Erythroblast (primary cell): Measurements from ENCODE around the gene PDE1C.

ENCODE experiments used
- DNase-seq, 2 experiments: peaks; one replicate each; lab custom pipeline; 2025; lab: John Stamatoyannopoulos, UW
- GATA1 ChIP-seq: IDR thresholded peaks from 2 replicates; pipeline ENCODE4 v1.6.1; 2011; ENCODE audit warnings: low read depth, mild to moderate bottlenecking, control low read depth, low read length, moderate library complexity
- POLR2A ChIP-seq: IDR thresholded peaks from 2 replicates; pipeline ENCODE4 v1.6.1; 2011; ENCODE audit warnings: mild to moderate bottlenecking, low read length

Gene PDE1C

GRCh38 chr7:31918706-31919393 lies 151.4 kb downstream of the PDE1C start:
- TF ChIP-seq GATA1 = no peak
- no peak for TF ChIP-seq POLR2A
- no peak for DNase-seq

- no peak for DNase-seq
- no peak for TF ChIP-seq POLR2A
- no peak for TF ChIP-seq GATA1
Observed at GRCh38 chr7:31917256-31917655, 153.0 kb downstream of the PDE1C start.

GRCh38 chr7:31910191-31910590 lies 160.0 kb downstream of the PDE1C start:
- no peak for DNase-seq
- no peak for TF ChIP-seq POLR2A
- no peak for TF ChIP-seq GATA1

- TF ChIP-seq GATA1 (no peak), POLR2A (no peak)
- DNase-seq = no peak
Observed at GRCh38 chr7:31906479-31907171, 163.6 kb downstream of the PDE1C start.

GRCh38 chr7:31903962-31904361 lies 166.2 kb downstream of the PDE1C start:
- no peak for DNase-seq
- TF ChIP-seq GATA1 (no peak), POLR2A (no peak)

GRCh38 chr7:31899356-31899927 lies 170.8 kb downstream of the PDE1C start:
- TF ChIP-seq POLR2A = no peak
- TF ChIP-seq GATA1 = no peak
- no peak for DNase-seq

GRCh38 chr7:31896925-31897324 lies 173.3 kb downstream of the PDE1C start:
- no peak for DNase-seq
- TF ChIP-seq POLR2A = no peak
- no peak for TF ChIP-seq GATA1

GRCh38 chr7:31894308-31894707 lies 175.9 kb downstream of the PDE1C start:
- TF ChIP-seq GATA1 (no peak), POLR2A (no peak)
- DNase-seq = no peak

GRCh38 chr7:31893365-31893764 lies 176.8 kb downstream of the PDE1C start:
- TF ChIP-seq POLR2A (no peak), GATA1 (no peak)
- DNase-seq = no peak

GRCh38 chr7:31892099-31892829 lies 177.9 kb downstream of the PDE1C start:
- no peak for TF ChIP-seq GATA1
- no peak for TF ChIP-seq POLR2A

GRCh38 chr7:31890766-31891165 lies 179.4 kb downstream of the PDE1C start:
- DNase-seq = no peak
- TF ChIP-seq POLR2A (no peak), GATA1 (no peak)

More at GRCh38 chr7:31892099-31892829, 177.9 kb downstream of the PDE1C start:
- DNase-seq = no peak

- no peak for DNase-seq
- TF ChIP-seq POLR2A (no peak), GATA1 (no peak)
Observed at GRCh38 chr7:31890198-31890597, 180.0 kb downstream of the PDE1C start.

- no peak for DNase-seq
- TF ChIP-seq POLR2A (no peak), GATA1 (no peak)
Observed at GRCh38 chr7:31887006-31887405, 183.2 kb downstream of the PDE1C start.
